HCT116 (cell line): ENCODE results near the gene ATXN1. TPM values are rescaled to one million over a fixed set of nuclear protein-coding genes. Genes with fewer than 3 reads are reported as not detected.

Source experiments
- ATAC-seq: fragments of 200-7000 bp; cut with Tn5 transposase; 2 replicates; pipeline ENCODE4 v1.9.1; 2020; ENCODE audit warnings: mild to moderate bottlenecking, moderate library complexity
- BruUV-seq: library from RNA; stranded (reverse); fragments of 400-500 nt; replicated peaks from 2 replicates; lab custom pipeline; 2021; lab: Mats Ljungman, UMichigan
- CTCF ChIA-PET: fragments of 300-600 bp; sonication (Branson Sonifier 250); formaldehyde crosslinking; loops from one replicate; lab custom pipeline; 2021; ENCODE audit warnings: antibody characterized with exemption; lab: Charles Lee
- POLR2A ChIA-PET: fragments of 300-600, 350-600 bp; sonication (Branson Sonifier 250); formaldehyde crosslinking; loops from one replicate; lab custom pipeline; 2021; ENCODE audit warnings: antibody characterized with exemption; lab: Charles Lee
- RAD21 ChIA-PET, 2 experiments: fragments of 300-600 bp; sonication (Branson Sonifier 250); formaldehyde crosslinking; loops; one replicate each; lab custom pipeline; 2023; ENCODE audit warnings: low total read pairs in 2 of 2; ENCODE audit not compliant: uncharacterized antibody in 2 of 2, unreplicated experiment in 2 of 2, low non-redundant PET in 1 of 2; lab: Charles Lee
- DNase-seq: peaks from one replicate; pipeline ENCODE4 v3.0.0-alpha.2; 2010; ENCODE audit warnings: low read depth, low spot score
- H2AFZ ChIP-seq: fragments of 200-600 bp; shearing (Covaris generic), sonication (generic); 2 replicates; pipeline ENCODE4 v1.6.1; 2017; ENCODE audit warnings: low read depth, mixed run types, mixed read lengths, antibody characterized with exemption, low read length; ENCODE audit not compliant: poor library complexity, severe bottlenecking
- H3K27ac ChIP-seq: 2 replicates; pipeline ENCODE4 v1.5.1; 2012; ENCODE audit warnings: low read depth, low read length
- H3K27me3 ChIP-seq: fragments of 200-600 bp; sonication (generic); 2 replicates; pipeline ENCODE4 v1.6.1; 2016; ENCODE audit warnings: mixed run types, low read length, mixed read lengths; ENCODE audit not compliant: insufficient read depth
- H3K36me3 ChIP-seq, 2 experiments: fragments of 200-500 bp in 1 of 2; fragments of 200-600 bp in 1 of 2; sonication (Bioruptor generic) in 1 of 2; sonication (generic) in 1 of 2; 2 replicates each; pipeline versions ENCODE4 v1.5.1 to v1.6.1; 2014 to 2016; ENCODE audit warnings: low read length in 2 of 2, inconsistent platforms in 1 of 2, mixed read lengths in 1 of 2, mixed run types in 1 of 2; ENCODE audit not compliant: insufficient read depth in 2 of 2, control insufficient read depth in 1 of 2
- H3K4me1 ChIP-seq, 2 experiments: fragments of 200-600 bp in 1 of 2; sonication (generic) in 1 of 2; 2 replicates each; pipeline versions ENCODE4 v1.5.1 to v1.6.1; 2012 to 2017; ENCODE audit warnings: low read length in 2 of 2, inconsistent platforms in 1 of 2, mild to moderate bottlenecking in 1 of 2, mixed read lengths in 1 of 2, mixed run types in 1 of 2, moderate library complexity in 1 of 2; ENCODE audit not compliant: insufficient read depth in 2 of 2, control insufficient read depth in 1 of 2
- H3K4me2 ChIP-seq: fragments of 200-600 bp; sonication (generic); 2 replicates; pipeline ENCODE4 v1.6.1; 2017; ENCODE audit warnings: mixed run types, low read length, mixed read lengths
- H3K4me3 ChIP-seq, 2 experiments: fragments of 200-600 bp in 1 of 2; sonication (generic) in 1 of 2; replicated peaks in 1 of 2; 2 replicates each; pipeline ENCODE4 v1.5.1; 2011 to 2016; ENCODE audit warnings: low read length in 2 of 2, control low read depth in 1 of 2, low read depth in 1 of 2, mild to moderate bottlenecking in 1 of 2, mixed read lengths in 1 of 2, mixed run types in 1 of 2
- H3K79me2 ChIP-seq: fragments of 200-600 bp; sonication (generic); 2 replicates; pipeline ENCODE4 v1.6.1; 2017; ENCODE audit warnings: mild to moderate bottlenecking, mixed run types, low read length, moderate library complexity, mixed read lengths; ENCODE audit not compliant: insufficient read depth
- H3K9ac ChIP-seq: fragments of 200-600 bp; sonication (generic); 2 replicates; pipeline ENCODE4 v1.6.1; 2016; ENCODE audit warnings: low read length, mixed read lengths
- H3K9me2 ChIP-seq: fragments of 200-600 bp; sonication (generic), shearing (Covaris generic); 2 replicates; pipeline ENCODE4 v1.6.1; 2017; ENCODE audit warnings: mixed run types, mild to moderate bottlenecking, moderate library complexity; ENCODE audit not compliant: insufficient read depth
- H3K9me3 ChIP-seq, 2 experiments: fragments of 200-500 bp in 1 of 2; fragments of 200-600 bp in 1 of 2; sonication (Bioruptor generic) in 1 of 2; sonication (generic) in 1 of 2; 2 replicates each; pipeline ENCODE4 v1.6.1; 2014 to 2017; ENCODE audit warnings: low read length in 2 of 2, mixed read lengths in 2 of 2, inconsistent platforms in 1 of 2, low read depth in 1 of 2, mild to moderate bottlenecking in 1 of 2, mixed run types in 1 of 2, moderate library complexity in 1 of 2; ENCODE audit not compliant: control insufficient read depth in 1 of 2, insufficient read depth in 1 of 2
- H4K20me1 ChIP-seq: fragments of 200-600 bp; sonication (generic), shearing (Covaris generic); 2 replicates; pipeline ENCODE4 v1.6.1; 2017; ENCODE audit warnings: mixed run types, mild to moderate bottlenecking, moderate library complexity; ENCODE audit not compliant: insufficient read depth
- CBX3 ChIP-seq: IDR thresholded peaks from 2 replicates; pipeline ENCODE4 v1.6.1; 2012; ENCODE audit warnings: low read depth
- CTCF ChIP-seq, 3 experiments: fragments of 200-600 bp in 1 of 3; sonication (generic) in 1 of 3; IDR thresholded peaks in 2 of 3; conservative IDR thresholded peaks in 1 of 3; 2 replicates each; pipeline ENCODE4 v1.5.1; 2012 to 2017; ENCODE audit warnings: low read depth in 2 of 3, low read length in 2 of 3, antibody characterized with exemption in 1 of 3, borderline replicate concordance in 1 of 3, control low read depth in 1 of 3, mild to moderate bottlenecking in 1 of 3, mixed read lengths in 1 of 3, mixed run types in 1 of 3, moderate library complexity in 1 of 3; ENCODE audit not compliant: insufficient read depth in 1 of 3
- EZH2 ChIP-seq: fragments of 200-600 bp; sonication (generic); IDR thresholded peaks from 2 replicates; pipeline ENCODE4 v1.6.1; 2017; ENCODE audit warnings: antibody characterized with exemption, mixed run types
- FOSL1 ChIP-seq: IDR thresholded peaks from 2 replicates; pipeline ENCODE4 v1.6.1; 2012; ENCODE audit warnings: low read depth
- POLR2A ChIP-seq: IDR thresholded peaks from 2 replicates; pipeline ENCODE4 v1.7.0; 2011; ENCODE audit warnings: borderline replicate concordance; ENCODE audit not compliant: insufficient read depth, insufficient read length; ENCODE audit errors: extremely low read depth
- POLR2AphosphoS5 ChIP-seq: IDR thresholded peaks from 2 replicates; pipeline ENCODE4 v1.6.1; 2011; ENCODE audit warnings: mild to moderate bottlenecking, low read depth, low read length, moderate library complexity
- RAD21 ChIP-seq: IDR thresholded peaks from 2 replicates; pipeline ENCODE4 v1.6.1; 2012; ENCODE audit warnings: low read depth, mild to moderate bottlenecking
- REST ChIP-seq: IDR thresholded peaks from 2 replicates; pipeline ENCODE4 v1.6.1; 2012; ENCODE audit warnings: low read depth
- TCF7L2 ChIP-seq: IDR thresholded peaks from 2 replicates; pipeline ENCODE4 v1.7.0; 2011; ENCODE audit warnings: borderline replicate concordance, inconsistent platforms; ENCODE audit not compliant: insufficient read depth, insufficient read length; ENCODE audit errors: extremely low read depth
- intact Hi-C: fragments of 100-400 bp; cut with micrococcal nuclease; formaldehyde crosslinking; loops from 2 replicates; pipeline ENCODE4 v1.10.0; 2022
- total RNA-seq: library from RNA; stranded (reverse); gene quantifications from one replicate; pipeline ENCODE4 v1.2.1, GENCODE V29; 2021; ENCODE audit not compliant: unreplicated experiment

ATXN1 gene
- total RNA-seq, 1 experiment from 2014 or later = 21.0 TPM

GRCh38 chr6:16739329-16739801 lies 21.9 kb downstream of the ATXN1 start:
- Histone ChIP-seq H3K9me3 (no peaks in the 10 kb centered on the region), H3K27ac (no peak overlapping the region), H2AFZ (no peak overlapping the region), H3K4me3 (no peak overlapping the region), H4K20me1 (no peaks in the 10 kb centered on the region), H3K79me2 (no peaks in the 10 kb centered on the region; the same call in 1 of the 2 replicates), H3K9me2 (no peaks in the 10 kb centered on the region), H3K36me3 (no peaks in the 10 kb centered on the region), H3K27me3 (no peaks in the 10 kb centered on the region), H3K4me1 (peaks cover 0 to 11% of the 10 kb centered on the region in 2 experiments; a peak in 2 of 4 replicates), H3K4me2 (no peak overlapping the region), H3K9ac (no peak overlapping the region)
- no TSS peak for BruUV-seq
- RAD21 ChIA-PET = interaction anchor here in 1 of 2 experiments (0.8 kb wide), 1 partner anchor 23 kb away, joined by 3 read pairs; no protein-coding TSS in a partner anchor
- no peak for DNase-seq
- intact Hi-C loops = no loop called here
- CTCF ChIA-PET = interaction anchor here (0.6 to 1.4 kb wide), 3 partner anchors 12 to 330 kb away, joined by 3 to 5 read pairs (median 3); no protein-coding TSS in a partner anchor
- ATAC-seq = no peak
- TF ChIP-seq EZH2 (no peak), CTCF (IDR thresholded peaks at IDR 0.05 in 2 of 3, conservative IDR thresholded peaks at IDR 0.05 in 1 of 3; ENCODE audit: borderline replicate concordance in 1 of 3, insufficient read depth in 1 of 3, low read depth in 2 of 3, low read length in 2 of 3) (no peak), CBX3 (no peak), RAD21 (peak; percentile 42), TCF7L2 (no peak), POLR2A (no peak), REST (no peak), FOSL1 (no peak), POLR2AphosphoS5 (no peak)
- POLR2A ChIA-PET = interaction anchor here (0.5 kb wide), 1 partner anchor 20 kb away, joined by 3 read pairs; no protein-coding TSS in a partner anchor
